RPMI7951 (cell line): ENCODE data around the gene SCNM1. TPM values are rescaled to one million over a fixed set of nuclear protein-coding genes. Genes with fewer than 3 reads are reported as not detected.
"Not testable (repeated sequence)": the region's sequence is repeated elsewhere in the genome, so short reads cannot be mapped to it uniquely, and the experiment has no call there.

Source experiments
- DNase-seq: peaks from one replicate; pipeline ENCODE4 v3.0.0-alpha.2; 2012; ENCODE audit warnings: low read depth
- total RNA-seq: library from RNA; depleted of rRNA; stranded (reverse); fragments of >200 nt; shearing (Covaris generic); gene quantifications from 2 replicates; pipeline ENCODE4 v1.2.3, GENCODE V29; 2014

The SCNM1 gene
- total RNA-seq, 1 experiment from 2014 or later = 58.5 TPM

DNA sequence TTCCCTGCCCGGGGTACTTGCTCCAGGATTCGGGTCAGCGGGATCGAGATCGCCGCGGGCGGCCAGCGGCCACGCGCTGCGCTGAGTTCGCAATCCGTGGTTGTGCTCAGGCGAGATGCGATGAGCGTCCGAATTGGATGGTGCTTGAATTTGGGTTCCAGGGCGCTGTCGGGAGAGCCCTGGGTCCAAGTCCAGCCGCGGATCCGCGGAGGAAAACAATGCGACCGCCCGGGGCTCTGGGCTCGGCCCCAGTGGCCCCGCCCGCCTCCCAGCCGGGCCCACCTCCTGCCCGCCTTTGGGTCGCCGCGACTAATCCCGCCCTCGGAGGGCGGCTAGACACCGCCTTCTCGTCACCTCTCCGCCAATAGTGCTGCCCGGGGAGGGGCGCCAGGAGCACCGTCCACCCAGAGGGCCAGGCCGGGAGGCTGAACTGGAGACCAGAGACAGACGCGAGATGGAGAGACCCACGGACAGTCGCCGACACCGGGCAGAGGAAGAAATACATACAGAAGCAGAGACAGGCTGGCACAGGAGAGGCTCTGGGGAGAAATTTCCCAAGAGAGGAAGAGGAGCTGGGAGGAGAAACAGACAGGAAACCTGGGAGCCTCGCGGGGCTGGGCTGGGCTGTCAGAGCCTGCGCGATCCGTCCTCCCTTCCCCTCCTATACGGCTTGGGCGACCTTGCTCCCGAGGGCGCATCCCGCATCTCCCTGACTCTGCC lies 19.4 kb upstream of the SCNM1 start, which contains the start of gene SEMA6C:
TSS of gene SEMA6C (minus strand) at position 220 of the 720 bp plus-strand sequence. CDS start 4,010 bp downstream, outside the sequence.
- DNase-seq = peak; percentile 89

DNA sequence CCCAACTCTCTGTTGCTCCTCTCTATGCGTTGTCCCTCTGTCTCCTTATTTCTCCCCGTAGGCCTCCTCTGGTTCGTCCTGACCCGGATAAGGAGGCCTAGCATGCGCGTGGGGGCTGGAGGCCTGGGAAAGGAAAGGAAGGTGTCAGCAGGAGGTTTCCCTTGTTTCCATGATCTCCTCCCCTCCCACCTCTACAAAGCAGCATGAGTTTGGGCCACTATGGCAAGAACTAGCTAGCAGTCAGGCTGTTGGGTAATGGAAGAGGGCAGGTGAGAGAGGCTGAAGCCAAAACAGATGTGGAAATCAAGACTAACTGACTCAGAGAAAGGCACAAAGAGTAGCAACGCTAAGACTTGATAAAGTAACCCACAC lies 18.8 kb upstream of the SCNM1 start:
- no peak for DNase-seq

DNA sequence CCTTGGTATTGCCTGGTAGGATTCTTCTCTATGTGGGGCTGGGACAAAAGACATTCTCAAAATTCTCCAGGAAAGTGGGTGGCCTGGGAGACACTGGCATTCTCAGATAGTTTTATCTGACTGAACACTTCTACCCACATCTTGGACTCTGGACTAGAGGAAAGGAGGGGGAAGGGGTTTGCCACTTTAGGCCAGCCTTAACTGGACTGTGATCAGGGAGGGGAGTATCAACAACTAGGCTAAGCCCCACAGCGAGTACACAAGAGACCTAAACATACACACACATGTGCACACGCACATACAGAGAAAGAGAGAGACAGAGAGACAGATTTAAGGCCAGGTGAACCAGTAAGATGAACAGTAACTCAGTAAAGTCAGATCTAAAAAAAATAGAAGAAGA lies 18.3 kb upstream of the SCNM1 start:
- no peak for DNase-seq

DNA sequence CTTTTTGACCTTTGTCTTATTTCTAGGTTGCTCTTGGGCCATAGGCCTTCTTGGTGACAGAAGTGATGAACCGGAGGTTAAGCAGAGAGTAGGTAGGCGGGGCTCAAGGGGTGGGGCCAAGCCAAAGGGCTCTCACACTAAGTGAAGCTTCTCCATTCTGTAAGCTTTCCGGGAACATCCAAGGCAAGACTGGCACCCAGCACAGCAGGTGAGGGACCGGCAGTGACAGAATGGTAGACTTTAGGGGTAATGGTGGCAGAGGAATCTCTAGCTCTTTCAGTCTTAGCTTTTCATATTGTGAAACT lies 9.5 kb upstream of the SCNM1 start, which contains the start of gene TNFAIP8L2:
TSS of gene TNFAIP8L2 (plus strand) at position 135 of the 305 bp plus-strand sequence. CDS start 2,049 bp downstream, outside the sequence.
- no peak for DNase-seq

DNA sequence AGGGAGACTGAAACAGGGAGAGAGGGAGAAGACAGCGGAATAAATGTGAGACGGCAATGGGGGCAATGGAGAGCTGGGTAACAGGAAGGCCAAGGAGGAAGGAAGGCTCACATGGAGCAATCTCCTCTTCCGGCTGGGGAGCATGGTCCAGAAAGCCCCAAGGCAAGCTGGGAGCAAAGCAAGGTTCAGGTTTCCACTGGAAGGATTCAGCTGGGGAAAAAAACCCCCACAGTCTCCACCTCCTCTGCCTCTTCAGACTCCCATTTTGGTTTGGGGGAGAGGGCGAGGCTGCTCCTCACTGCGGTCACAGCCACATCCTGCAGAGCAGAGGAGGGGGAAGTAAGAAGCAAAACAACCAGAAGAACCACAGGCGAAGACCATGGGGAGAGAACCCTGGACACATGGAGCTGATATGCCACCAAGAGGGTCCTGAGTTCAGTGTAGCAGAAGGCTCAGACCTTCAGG lies 8.8 kb upstream of the SCNM1 start:
- DNase-seq = no peak

DNA sequence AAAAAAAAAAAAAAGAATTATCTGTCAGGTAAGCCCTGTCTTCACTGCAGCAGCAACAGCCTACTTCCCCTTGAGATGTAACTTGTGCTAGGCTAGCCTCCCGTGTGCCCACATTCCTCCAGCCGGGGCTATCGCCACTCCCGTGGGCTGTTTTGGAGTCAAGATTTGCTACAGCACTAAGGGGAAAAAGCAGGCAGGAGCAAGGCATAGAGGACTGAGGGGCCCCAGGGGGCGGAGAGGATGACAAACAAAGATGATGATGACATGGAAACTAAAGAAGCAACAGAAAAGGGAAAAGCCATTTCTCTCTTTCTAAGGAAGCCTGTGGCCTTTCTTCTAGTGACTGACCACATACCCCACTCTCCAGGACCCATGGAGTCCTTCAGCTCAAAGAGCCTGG lies 7.6 kb upstream of the SCNM1 start:
- DNase-seq = no peak

DNA sequence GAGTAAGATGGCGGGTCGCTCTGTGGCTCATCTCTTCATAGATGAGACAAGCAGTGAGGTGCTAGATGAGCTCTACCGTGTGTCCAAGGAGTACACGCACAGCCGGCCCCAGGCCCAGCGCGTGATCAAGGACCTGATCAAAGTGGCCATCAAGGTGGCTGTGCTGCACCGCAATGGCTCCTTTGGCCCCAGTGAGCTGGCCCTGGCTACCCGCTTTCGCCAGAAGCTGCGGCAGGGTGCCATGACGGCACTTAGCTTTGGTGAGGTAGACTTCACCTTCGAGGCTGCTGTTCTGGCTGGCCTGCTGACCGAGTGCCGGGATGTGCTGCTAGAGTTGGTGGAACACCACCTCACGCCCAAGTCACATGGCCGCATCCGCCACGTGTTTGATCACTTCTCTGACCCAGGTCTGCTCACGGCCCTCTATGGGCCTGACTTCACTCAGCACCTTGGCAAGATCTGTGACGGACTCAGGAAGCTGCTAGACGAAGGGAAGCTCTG lies 7.1 kb upstream of the SCNM1 start:
- no peak for DNase-seq

GRCh38 chr1:151159373-151159772 lies 6.6 kb upstream of the SCNM1 start:
- no peak for DNase-seq

DNA sequence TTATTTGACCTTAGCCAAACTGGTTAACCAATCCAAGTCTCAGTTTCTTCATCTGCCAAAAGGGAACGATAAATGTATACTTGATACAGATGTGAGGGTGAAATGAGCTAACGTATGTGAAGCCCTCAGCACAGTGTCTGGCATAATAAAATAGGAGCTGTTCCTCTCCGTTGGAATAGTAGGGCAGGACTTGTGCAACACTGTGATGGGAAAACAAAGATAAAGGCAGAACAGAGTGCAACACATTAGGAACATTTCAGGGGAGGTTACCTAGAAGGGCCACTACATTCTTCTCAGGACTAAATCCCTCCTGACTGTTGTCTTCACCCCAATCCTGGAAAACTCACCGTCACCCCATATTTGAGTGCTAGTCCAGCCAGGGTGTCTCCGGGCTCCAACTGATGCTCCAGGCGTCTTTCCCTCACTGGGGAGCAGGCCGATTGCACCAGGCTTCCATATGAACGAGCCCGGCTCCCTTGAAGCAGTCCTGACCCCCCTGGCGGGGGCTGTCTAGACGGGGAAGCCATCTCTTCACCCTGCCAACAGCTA lies 1.1 kb upstream of the SCNM1 start:
- DNase-seq = no peak

DNA sequence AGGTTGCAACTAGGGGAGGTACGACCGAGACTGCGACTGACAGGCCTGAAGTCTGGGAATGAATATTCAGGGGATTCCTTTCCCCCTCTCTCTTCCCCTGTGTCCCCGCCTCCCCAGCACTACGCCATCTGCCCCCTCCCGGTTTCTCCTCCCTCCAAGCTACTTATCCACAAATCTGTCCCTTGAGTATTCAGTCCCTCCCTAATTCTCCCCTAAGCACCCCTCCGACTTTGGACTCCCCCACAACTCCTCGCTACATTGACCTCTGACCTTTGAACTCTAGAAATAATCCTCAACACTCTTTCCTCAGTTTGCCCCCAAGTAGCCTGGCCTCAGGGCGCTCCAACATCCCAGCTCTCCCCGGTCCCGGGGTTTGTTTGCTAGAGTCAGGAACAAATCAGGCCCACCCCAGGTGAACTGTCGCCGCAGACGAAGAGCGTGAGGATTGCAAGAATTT lies 635 bp upstream of the SCNM1 start:
- DNase-seq = peak; percentile 57

GRCh38 chr1:151166505-151166956 lies 587 bp downstream of the SCNM1 start:
- DNase-seq = peak; percentile 72

- DNase-seq = no peak
These were observed 1.2 kb downstream of the SCNM1 start for GRCh38 chr1:151167116-151167515.

DNA sequence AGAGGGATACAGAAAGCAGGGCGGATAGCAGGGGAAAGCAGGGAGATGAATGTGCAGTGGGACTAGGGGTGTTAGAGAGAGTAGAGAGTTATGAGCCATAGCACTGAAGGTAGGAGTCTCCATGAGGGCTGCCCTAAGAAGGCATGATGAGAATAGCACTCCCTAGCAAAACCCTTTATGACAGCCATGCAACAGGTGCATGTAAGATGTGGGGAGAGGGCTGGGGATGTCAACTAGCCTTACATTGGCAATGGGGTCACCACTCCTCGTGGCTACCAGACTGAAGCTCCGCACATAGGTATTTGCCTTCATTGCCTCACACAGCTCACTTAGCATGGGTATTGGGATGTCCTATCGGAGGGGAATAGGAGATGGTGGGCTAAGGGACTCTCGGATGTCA lies 5.2 kb downstream of the SCNM1 start:
- no peak for DNase-seq

GRCh38 chr1:151175041-151175741 lies 9.2 kb downstream of the SCNM1 start:
- DNase-seq = no peak

GRCh38 chr1:151175863-151176262 lies 9.9 kb downstream of the SCNM1 start, which contains the start of gene TMOD4:
TMOD4 (minus strand) TSS chr1:151175981; CDS start chr1:151174875, 1,106 bp downstream.
- no peak for DNase-seq

GRCh38 chr1:151176514-151177045 lies 10.6 kb downstream of the SCNM1 start:
- no peak for DNase-seq

- no peak for DNase-seq
These were observed 18.3 kb downstream of the SCNM1 start for GRCh38 chr1:151184211-151184610.

DNA sequence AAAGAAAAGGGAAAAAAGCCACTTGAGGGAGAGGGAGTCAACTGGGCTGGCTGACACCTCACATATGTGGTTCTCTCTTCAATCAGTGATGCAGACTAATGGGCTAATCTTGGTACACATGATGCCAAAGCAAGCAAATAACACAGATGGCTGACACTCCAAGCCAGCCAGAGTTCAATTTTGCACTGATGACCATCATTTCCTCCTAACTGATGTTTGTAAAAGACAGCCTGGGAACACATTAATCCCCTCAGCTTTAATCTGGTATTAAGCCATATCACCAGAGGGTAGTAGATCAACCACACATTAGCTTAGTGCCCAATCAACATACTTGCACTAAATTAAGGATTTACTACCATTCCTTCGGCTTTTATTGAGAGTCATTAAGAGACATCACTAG lies 21.3 kb downstream of the SCNM1 start:
- DNase-seq = no peak

GRCh38 chr1:151188667-151189066 lies 22.7 kb downstream of the SCNM1 start:
- not testable (repeated sequence) for DNase-seq

DNA sequence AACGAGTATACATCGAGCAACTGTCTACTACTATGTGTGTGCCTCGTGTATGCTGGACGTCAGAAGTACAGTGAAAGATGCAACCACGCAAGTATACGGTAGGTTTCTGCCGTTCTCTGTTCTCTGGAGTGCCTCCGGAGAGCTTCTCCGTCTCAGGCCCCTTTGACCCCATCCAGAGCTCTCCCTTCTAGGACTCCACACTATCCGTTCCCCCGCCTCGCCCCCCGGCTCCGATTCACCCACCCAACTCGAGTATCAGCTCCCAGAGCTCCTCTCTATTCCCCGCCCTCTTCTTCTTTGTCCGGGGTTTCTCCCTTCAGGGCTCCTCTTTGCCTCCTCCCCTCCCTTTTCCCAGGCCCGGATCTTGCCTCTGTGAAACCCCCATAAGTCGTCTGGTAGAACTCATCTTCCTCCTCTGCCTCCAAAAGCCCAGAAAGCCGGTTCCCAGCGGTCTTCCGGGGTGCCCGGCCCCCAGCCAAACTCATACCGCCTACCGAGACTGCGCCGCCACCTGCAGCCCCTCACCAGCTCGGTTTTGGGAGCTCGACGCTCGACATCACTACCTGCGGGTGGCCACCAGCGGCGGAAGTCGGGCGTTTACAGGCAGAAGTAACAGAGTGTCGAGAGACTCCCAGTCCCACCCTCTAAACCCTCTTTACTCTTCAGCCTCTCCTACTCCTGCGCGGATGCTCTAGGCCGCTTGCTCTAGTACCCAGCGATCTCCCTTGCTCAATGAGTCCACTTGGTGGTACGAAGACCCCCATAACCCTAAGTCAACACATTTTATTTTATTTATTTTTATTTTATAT lies 23.9 kb downstream of the SCNM1 start, which contains the start of gene VPS72:
TSS of gene VPS72 (minus strand) at position 561 of the 809 bp plus-strand sequence. CDS start at position 485, 76 bp downstream.
- DNase-seq = peak; percentile 87

DNA sequence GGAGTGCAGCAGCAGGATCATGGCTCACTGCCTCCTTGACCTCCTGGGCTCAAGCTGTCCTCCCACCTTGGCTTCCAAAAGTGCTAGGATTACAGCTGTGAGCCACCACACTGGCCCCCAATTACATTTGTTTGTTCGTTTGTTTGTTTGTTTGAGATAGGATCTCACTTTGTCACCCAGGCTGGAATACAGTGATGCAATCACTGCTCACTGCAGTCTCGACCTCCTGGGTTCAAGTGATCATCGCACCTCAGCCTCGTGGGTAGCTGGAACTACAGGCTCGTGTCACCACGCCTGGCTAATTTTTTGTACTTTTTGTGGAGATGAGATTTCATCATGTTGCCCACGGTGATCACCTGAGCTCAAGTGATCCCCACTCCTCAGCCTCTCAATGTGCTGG lies 26.1 kb downstream of the SCNM1 start:
- no peak for DNase-seq
